Hepatocyte (in vitro differentiated cells): ENCODE results near the gene UBASH3A.

ENCODE experiments used
- CTCF ChIP-seq: fragments of 200-600 bp; sonication (generic); IDR thresholded peaks from 2 replicates; pipeline ENCODE4 v1.5.1; 2016; ENCODE audit warnings: antibody characterized with exemption, mild to moderate bottlenecking; ENCODE audit not compliant: poor library complexity
- EZH2 ChIP-seq: fragments of 200-600 bp; sonication (generic); IDR thresholded peaks from 2 replicates; pipeline ENCODE4 v1.6.1; 2016; ENCODE audit warnings: antibody characterized with exemption, mild to moderate bottlenecking, borderline replicate concordance
- EZH2phosphoT487 ChIP-seq: fragments of 200-600 bp; sonication (generic); IDR thresholded peaks from one replicate; pipeline ENCODE4 v1.6.1; 2018; ENCODE audit warnings: antibody characterized with exemption, mild to moderate bottlenecking, low read depth, moderate library complexity; ENCODE audit not compliant: unreplicated experiment, severe bottlenecking

- TF ChIP-seq CTCF (no peak), EZH2 (no peak), EZH2phosphoT487 (no peak)
Measured at GRCh38 chr21:42358937-42359336, 44.8 kb upstream of the UBASH3A start.
